Measurements from ENCODE around the gene PANX2.

- TF ChIP-seq CTCF (IDR thresholded peaks at IDR 0.05): no peak
- TF ChIP-seq POLR2A (IDR thresholded peaks at IDR 0.05): no peak
Measured at GRCh38 chr22:50225200-50225969, 54.9 kb downstream of the PANX2 start.
